Medulla oblongata (tissue), 1 donor: Measurements from ENCODE around the gene TBC1D22A.
"Not testable (repeated sequence)": the region's sequence is repeated elsewhere in the genome, so short reads cannot be mapped to it uniquely, and the experiment has no call there.

ENCODE experiments used
- DNase-seq: peaks from one replicate; pipeline ENCODE4 v3.0.0-alpha.2; 2015; ENCODE audit errors: extremely low spot score

Gene TBC1D22A

DNA sequence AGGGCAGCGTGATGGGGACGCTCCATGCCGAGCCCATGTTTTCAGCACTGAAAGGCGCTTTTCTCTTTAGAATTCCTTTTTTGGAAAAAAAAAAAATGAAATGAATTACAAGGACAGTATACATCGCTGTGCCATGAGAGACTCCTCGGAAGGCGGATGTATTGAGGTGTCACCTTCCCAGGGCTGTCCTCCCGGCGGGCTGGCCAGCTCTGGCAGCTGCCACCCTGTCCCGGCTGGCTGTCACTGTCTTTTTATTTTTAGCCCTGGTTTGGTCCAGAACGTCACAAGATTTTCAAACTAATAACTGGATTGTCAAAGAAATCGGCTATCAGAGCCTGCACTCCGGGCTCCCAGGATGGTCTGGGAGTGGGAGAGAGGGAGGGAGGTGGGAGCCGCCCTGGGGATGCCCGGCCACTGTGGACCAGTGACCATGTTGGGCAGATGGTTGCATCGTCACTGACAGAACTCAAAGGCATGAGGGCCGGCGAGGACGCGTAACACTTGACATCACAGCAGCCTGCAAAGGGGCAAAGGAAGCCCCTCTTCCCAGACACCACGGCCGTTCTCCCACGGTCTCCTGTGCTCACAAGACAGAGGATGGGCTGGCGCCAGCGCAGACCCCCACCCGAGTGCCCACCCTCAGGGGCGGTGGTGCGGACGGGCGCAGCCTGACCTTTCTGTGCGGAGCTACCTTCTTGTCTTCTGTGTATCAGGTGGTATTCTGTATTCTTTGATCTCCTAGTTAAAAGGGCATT is 392.9 kb downstream of the TBC1D22A start:
- DNase-seq = peak; percentile 22

DNA sequence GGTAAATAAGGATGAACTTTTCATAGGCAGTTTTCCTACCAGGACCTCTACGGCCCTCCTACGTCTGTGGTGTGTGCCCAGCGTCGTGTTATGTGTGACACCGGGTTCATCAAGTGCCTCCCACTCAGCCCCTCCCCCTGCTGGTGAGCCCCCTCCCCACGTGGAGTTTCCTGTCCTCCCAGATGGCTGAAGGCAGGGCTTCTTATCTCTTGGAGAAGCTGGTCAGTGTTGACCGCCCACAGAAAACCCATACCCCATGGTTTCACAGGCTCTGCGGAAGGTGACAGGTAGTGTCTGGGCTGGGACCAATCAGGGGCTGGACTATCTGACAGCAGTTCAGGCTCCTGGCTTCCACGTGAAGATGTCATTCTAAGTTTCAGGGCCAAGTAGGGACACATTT is 393.5 kb downstream of the TBC1D22A start:
- no peak for DNase-seq

DNA sequence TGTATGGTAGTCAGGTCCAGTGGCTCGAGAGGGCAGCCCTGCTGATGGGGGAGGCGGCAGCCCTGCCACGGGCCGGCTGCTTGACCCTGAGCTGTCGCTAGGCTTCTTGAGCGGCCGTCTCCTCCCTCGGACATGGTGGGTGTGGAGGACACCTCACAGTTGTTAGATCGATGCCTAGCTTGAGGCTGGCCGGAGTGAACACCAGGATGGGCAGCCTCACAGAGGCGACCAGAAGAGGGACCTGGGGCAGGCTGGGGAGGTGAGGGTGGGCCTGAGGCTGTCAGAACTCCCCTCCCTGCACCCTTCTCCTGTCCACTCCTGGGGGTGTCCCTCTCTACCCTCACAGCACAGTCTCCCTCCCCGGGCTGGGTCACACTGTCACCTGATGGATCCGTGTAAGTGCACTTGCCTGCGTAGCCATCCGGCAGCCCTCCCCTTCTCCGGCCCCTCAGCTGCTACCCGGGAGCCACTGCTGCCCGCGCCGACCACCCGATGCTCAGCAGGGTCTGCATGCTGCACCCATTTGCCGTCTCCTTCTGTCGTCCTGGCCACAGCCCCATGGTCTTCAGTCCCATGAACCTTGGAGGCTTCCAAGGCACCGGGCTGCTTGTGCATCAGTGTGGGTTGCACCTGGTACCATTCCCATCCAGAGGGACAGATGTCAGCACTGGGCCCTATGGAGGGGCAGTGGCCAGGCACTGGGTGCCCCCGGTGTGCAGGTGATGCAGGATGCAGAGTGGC is 394.1 kb downstream of the TBC1D22A start:
- no peak for DNase-seq

DNA sequence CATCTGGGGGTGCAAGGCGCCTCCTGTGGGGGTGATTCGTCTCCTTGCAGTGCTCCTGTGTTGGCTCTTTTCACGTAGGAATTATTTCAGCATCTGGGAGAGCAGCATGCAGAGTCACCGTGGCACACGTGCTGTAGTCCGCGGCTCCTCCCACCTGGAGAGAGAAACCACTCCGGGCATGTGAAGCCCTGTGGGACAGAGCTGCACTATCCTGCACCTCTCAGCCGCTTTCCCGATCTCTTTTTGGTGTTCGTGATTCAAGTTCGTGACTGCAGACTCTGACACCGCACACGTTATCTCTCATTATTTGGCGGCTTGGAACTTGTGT is 394.6 kb downstream of the TBC1D22A start:
- DNase-seq = no peak

DNA sequence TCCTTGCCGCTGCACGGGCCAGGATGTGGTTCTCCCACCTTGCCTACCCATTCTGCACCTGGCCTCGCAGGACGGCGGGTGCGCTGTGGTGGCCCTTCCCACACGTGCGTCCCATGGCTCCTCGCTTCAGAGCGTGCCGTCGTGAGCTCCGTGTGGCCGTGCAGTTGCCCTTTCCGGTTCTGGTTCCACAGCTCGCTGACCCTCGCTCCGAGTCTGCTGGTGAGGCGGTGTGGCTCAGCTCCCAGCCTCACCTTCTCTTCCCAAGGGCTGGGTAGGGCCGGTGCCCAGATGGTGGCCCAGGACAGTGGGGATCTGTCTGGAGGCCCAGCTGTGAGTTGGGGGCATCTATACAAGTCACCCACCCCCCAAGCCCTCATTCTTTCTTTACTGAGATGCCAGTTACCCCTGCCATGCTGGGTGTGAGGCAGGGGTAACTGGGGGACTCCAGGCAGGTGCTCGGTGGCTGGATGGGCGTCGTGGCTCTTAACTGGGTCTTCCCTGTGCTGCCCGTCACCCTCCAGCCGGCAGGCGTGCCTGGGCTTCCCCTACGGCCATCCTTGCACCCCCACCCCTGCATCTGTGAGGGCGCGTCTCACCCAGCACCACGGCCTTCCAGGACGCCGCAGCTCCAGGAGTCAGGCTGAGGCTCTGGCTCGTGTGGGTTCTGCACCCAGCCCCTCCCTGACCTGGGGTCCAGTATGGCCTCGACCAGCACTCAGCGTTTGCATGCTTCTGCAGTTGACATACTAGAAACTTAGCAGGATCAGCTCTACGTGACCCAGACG is 395.2 kb downstream of the TBC1D22A start:
- no peak for DNase-seq

DNA sequence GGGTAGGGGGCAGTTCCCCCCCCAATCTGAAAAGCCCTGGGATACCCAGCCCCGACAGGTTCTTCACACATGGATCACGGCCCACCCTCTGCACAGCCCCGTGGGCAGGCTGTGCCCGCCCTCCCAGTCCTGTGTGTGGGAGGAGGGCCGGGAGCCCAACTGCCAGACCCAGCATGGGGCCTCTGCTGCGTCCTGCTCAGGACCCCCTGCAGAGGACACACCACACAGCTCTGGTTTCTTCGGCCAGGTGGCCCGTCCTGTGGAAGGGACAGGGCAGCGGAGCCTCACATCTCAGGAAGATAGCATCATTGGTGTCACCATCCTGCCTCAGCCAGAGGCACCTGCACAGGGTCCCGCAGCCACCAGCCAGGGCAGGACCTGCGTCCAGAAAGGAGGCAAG is 396.0 kb downstream of the TBC1D22A start:
- DNase-seq = no peak

DNA sequence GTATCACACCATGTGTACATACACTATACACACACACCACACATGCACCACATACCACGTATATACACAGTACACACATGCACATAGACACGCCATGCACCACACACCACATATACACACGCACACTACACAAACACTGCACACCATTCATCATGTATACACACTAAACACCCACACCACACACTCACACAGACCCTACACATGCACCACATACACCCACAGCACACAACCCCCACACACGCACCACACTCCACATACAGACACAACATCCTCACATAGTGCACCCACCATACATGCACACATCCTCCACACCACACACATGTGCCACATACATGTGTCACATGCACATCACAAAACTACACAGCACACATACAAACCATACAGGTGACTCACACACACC is 397.1 kb downstream of the TBC1D22A start:
- no peak for DNase-seq

DNA sequence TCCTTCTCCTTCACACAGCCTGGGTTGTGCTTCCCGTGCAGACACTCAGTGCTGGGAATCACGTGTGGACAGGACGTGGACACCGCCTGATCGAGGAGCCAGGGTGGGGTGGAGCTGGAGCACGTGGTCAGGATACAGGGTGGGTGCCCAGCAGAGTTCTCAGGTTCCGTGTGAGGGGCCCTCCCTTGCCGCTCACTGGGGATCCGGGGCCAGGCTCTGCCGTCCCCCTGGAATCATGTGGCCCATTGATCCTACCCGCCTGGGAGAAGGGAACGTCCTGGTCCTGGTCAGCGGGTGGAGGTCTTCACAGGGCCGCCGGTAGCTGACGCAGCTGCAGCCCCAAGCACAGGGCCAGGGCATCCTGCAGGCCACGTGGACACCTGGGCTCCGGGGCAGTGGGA is 397.7 kb downstream of the TBC1D22A start:
- no peak for DNase-seq

DNA sequence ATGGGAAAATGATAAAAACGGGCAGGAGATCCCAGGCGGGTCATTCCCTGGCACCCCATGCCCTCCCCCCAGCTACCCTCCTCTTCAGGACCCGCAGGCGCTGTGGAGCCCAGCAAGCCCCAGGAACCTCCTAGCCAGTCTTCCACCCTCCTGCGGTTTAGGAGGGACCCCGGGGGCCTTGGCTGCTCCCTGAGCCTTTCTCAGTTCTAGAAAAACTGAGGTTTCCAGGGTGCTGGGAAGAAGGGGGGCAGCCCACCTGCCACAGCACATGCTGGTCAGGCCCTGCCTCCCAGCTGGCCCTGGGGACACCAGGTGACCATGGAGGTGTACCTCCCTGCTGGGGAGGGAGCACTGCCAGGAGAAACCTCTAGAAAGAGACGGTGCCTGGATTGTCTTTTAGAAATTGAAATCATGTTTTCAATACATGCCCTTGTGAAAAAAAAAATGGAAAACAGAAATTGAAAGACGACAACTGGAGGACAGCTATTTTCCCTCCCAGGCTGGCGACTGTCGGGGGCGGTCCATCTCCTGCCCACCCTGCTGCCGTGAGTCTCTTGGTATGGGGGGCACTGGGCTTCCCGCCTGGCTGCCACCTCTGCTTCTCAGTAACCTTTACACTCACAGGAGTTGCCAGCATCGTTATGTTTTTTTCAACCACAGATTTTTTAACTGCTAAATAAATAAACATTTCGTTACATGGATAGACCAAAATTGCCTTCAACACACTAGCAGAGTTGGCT is 398.5 kb downstream of the TBC1D22A start:
- no peak for DNase-seq

DNA sequence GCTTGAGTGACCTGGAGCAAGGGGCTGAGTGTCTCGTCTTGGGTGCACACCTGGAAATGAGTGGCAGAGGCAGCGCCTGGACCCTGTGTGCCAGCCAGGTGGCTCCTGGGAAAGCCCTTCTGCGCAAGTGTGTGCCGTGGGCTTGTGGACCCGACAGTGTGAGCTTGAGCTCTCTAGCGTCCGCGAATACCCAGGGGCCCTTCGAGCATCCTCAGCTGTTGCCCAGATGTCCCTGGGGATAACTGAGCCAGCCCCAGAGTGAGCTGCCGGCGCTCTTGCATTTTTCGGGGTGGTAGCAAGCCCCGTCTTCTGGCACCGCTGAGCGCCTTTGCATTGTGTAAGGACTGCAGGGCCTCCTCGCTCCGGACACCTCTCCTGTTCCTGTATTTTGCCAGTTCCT is 399.2 kb downstream of the TBC1D22A start:
- DNase-seq = no peak

DNA sequence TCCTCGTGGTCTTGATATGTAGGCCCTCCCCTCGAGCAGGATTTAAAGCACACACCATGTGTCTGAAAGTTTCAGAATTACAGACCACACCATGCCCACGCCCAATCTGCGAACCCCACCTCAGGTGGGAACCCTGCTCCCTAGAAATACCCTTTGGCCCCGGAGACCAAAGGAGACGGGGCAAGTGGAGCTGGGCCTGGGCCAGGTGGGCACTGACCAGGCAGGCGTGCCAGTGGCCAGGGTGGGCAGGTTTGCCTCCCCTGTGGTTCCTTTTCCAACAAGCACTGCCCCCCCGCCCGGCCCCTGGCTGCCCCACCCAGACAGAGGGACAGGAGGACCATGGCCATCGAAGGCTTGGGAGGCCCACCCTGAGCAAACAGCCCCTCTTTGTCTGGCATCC is 400.4 kb downstream of the TBC1D22A start:
- DNase-seq = no peak

DNA sequence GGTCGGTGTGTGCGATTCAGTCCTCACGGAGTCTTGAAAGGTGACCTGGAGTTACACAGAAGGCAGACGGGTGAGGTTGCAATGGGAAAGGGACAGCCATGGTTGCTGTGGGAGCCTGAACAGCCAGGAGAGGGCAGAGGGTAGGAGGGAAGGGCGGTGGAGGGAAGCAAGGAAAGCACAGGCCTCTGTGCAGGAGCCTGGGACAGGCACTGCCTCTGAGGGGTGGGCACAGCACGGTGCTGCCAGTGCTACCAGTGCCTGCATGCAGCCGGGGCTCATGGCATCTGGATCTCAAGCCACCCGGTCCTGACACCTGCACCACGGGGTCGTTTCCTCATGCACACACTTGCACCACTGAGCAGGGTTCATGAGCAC is 401.0 kb downstream of the TBC1D22A start:
- no peak for DNase-seq

DNA sequence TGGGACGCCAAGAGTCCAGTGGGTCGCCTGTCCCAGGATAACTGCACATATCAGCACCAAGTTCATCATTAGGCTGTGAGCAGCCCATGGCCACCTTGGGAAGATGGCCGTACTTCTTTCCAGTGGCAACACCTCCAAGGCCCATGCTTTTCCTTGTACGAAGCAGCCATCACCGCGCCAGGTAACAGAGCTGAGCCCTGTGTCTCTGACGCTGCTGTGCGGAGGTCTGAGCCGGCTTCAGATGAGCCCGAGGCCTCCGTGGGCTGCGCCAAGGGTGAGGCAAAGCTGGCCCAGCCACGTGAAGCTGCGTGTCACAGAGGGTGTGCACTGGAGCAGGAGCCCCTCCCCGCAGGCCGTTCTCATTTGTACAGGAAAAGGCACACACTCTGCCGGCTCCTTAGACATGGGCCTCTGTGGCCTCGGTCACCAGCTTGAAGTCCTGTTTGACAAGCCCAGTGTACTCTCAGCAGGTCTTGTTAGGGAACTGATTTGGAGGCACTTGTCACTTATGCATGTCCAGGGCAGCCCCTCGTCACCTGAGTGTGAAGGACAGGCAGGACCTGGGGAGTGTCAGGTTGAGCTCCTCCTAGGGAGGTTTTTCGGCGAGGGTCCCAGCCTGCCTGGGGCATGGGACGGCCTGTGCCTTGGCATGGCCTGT is 401.5 kb downstream of the TBC1D22A start:
- no peak for DNase-seq

DNA sequence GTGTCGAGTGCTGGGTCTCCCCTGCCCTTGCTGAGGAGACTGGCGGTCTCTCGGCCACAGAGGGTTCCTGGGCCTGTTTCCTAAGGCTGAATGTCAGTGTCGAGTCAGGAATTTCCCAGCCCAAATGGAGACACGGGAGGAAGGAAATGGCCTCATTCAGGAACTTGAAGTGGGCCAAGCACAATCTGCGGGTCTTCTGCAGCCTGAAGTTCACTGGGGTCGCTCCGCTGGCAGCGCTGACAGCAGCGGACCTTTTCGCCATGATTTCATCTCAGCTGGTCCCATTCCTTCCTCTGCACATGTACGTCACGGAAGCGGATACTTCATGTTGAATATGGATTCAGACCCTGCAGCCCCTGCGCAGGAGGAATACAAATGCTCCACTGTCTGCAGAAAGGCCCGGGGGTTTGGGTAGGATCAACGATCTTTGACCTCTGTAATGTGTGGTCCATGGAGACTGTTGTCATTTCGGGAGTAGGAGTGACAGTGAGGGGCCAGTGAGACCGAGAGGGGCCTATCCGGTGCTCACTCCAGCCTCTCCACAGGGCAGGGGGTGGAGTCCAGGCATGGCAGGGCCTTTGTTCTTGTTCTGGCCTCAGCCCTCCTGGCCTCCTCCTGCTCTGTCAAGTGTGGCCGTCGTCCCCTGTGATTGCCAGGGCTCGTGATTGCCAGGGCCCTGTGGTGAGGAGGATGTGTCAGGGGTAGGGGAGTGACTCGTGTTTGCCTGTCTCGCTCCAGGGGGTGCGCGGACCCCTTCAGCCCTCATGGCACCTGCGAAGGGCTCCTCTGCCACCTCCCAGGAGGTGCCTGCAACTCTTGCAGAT is 402.3 kb downstream of the TBC1D22A start:
- no peak for DNase-seq

DNA sequence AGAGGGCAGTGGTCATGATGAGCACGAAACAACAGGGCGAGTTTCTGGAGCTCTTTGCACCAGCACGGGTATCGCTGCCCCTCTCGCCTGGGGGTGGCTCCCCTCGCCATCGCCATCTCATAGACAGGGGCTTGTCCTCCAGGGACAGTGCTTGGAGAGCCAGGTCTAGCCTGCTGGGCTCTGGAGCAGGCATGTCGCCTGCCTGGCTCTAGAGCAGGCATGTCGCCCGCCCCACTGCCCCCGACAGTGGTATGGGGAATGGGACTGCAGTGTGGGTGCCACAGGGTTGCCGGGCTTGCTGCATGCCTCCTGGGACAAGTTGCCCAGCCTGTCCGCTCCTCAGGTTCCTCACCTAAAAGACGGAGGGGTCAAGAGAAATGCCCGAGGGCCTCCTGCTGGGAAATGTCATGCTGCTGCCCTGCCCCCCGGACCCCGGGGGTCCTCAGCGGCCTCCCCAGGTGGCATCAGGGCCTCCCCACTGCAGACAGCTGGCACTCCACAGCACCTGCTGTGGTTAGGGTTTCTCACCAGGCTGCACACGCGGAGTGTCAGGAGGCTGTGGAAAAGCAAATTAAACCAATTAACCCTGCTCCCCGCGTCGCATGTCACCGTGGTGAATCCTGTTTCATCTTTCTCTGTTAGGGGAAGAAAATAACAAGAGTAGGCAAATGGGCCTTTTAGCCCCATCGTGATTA is 403.0 kb downstream of the TBC1D22A start:
- no peak for DNase-seq

DNA sequence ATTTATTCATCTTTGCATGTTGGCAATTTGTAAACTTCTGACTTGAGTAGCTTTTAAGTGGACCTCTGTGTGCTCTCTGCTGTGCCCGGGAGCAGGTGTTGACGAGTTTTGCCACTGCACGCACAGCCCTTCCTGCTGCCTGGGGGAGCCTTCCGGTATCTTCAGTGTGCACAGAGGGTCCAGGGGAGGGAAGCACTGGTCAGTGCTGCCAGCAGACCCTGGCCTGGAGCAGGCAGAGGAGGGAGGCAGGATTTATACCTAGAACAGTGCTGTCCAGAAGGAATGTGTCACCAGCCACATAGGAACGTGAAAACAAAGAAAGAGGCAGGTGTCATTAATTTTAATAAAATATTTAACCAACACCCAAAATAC is 403.6 kb downstream of the TBC1D22A start:
- DNase-seq = no peak

DNA sequence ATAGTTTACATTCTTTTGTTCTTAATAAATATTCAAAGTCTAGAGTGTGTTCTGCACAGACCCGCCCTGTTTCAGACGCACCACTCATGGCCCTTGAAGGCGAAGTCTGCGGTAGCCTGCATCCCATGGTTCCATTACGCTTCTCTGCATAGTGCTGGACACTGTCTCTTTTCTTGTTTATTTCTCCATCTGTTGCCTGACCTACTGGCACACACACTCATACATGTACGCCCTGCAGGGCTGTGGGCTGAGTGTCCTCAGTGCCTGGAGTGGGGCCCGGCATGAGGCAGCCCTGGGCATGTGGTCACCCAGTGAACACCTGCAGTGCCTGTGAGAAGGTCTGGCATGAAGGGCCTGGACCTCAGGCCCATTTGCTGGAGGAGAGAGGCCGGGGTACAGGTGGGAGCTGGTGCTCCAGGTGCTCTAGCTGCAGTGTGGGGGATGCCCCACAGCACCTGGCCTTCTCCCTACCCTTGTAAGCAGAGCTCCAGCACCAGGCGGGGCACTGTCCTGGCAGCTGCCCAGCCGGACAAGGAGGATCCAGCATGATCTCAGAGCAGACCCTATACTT is 404.1 kb downstream of the TBC1D22A start:
- DNase-seq = no peak

DNA sequence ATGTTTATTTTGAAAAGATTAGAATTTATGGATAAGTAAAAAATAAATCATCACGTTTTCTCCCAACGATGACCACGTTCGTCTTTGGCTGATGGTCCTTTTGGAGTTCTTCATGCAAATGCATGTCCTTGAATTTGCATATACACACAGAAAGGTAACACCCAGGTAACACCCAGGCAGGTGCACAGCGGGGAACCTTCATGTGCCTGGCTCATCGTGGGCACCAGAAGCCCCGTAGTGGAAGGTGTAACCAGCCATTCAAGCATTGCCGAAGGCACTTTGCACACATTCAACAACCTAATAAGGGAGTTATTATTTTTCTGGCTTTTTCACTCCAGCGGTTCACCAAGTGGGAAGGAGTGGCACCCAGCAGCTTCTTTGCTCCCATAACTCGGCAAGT is 404.6 kb downstream of the TBC1D22A start:
- no peak for DNase-seq

DNA sequence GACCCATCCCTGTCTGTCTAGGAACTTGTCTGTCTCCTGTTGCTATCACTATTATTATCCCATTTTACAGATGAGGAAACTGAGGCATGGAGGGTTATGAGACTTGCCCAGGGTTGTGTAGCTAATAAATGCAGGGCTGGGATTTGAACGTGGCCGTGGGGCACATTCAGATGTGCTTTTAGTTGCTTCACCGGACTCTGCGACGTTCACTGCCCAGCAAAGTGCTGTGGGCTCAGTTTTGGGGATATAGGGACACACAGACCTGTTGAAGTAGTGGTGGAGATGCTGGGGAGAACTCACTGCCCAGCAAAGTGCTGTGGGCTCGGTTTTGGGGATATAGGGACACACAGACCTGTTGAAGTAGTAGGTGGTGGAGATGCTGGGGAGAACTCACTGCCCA is 405.5 kb downstream of the TBC1D22A start:
- DNase-seq = not testable (repeated sequence)

DNA sequence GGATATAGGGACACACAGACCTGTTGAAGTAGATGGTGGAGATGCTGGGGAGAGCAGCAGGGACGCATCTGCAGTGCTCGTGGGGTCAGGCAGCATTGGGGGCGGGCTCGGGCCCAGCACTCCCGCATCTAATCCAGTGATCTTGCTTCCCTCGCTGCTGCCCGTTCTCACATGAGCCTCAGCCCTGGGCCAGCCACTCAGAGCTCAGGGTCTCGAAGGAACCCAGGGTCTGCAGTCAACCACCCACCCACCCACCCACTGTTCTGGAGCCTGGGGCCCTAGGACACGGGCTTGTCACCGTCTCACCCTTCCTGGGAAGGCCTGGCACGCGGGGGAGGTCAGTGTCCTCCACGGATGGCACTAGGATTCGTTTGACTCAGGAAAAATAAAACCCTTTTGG is 406.0 kb downstream of the TBC1D22A start:
- DNase-seq = no peak
